PC-3 (cell line): ENCODE results near the gene GJD3. TPM values are rescaled to one million over a fixed set of nuclear protein-coding genes. Genes with fewer than 3 reads are reported as not detected.

ENCODE experiments used
- ATAC-seq: fragments of 200-7000 bp; cut with Tn5 transposase; 2 replicates; pipeline ENCODE4 v1.9.1; 2020; ENCODE audit warnings: mild to moderate bottlenecking, moderate library complexity
- BruUV-seq: library from RNA; stranded (reverse); fragments of 400-500 nt; replicated peaks from 2 replicates; lab custom pipeline; 2021; lab: Mats Ljungman, UMichigan
- CTCF ChIA-PET: fragments of 300-600 bp; sonication (Branson Sonifier 250); formaldehyde crosslinking; loops from one replicate; lab custom pipeline; 2022; ENCODE audit warnings: antibody characterized with exemption; lab: Charles Lee
- POLR2A ChIA-PET: fragments of 300-600 bp; sonication (Branson Sonifier 250); formaldehyde crosslinking; loops from one replicate; lab custom pipeline; 2022; ENCODE audit warnings: antibody characterized with exemption; ENCODE audit not compliant: unreplicated experiment; lab: Charles Lee
- DNase-seq: peaks from one replicate; pipeline ENCODE4 v3.0.0-alpha.2; 2015
- H2AFZ ChIP-seq: fragments of 300-600 bp; sonication (generic); 2 replicates; pipeline ENCODE4 v1.6.0; 2016; ENCODE audit warnings: antibody characterized with exemption, low read length
- H3F3A ChIP-seq: fragments of 300-600 bp; sonication (generic); one replicate; pipeline ENCODE4 v1.6.0; 2017; ENCODE audit warnings: antibody characterized with exemption, low read length, control low read depth, mild to moderate bottlenecking; ENCODE audit not compliant: unreplicated experiment
- H3K27ac ChIP-seq: fragments of 300-600 bp; sonication (generic); 2 replicates; pipeline ENCODE4 v1.5.1; 2016; ENCODE audit warnings: mild to moderate bottlenecking, low read length
- H3K27me3 ChIP-seq: fragments of 300-600 bp; sonication (generic); 2 replicates; pipeline ENCODE4 v1.6.1; 2016; ENCODE audit warnings: low read length, mixed read lengths
- H3K36me3 ChIP-seq: fragments of 300-600 bp; sonication (generic); 2 replicates; pipeline ENCODE4 v1.6.1; 2016; ENCODE audit warnings: low read depth, mixed run types, low read length, mixed read lengths
- H3K4me1 ChIP-seq: fragments of 300-600 bp; sonication (generic); 2 replicates; pipeline ENCODE4 v1.5.1; 2016; ENCODE audit warnings: low read length; ENCODE audit not compliant: insufficient read depth
- H3K4me2 ChIP-seq: fragments of 300-600 bp; sonication (generic); 2 replicates; pipeline ENCODE4 v1.6.0; 2016; ENCODE audit warnings: low read length
- H3K4me3 ChIP-seq: fragments of 300-600 bp; sonication (generic); 2 replicates; pipeline ENCODE4 v1.5.1; 2016; ENCODE audit warnings: mild to moderate bottlenecking, low read length, mixed read lengths
- H3K79me2 ChIP-seq: fragments of 300-600 bp; sonication (generic); 2 replicates; pipeline ENCODE4 v1.6.1; 2017; ENCODE audit warnings: low read length, mixed read lengths
- H3K9ac ChIP-seq: fragments of 300-600 bp; sonication (generic); 2 replicates; pipeline ENCODE4 v1.6.0; 2016; ENCODE audit warnings: mild to moderate bottlenecking, low read length
- H3K9me2 ChIP-seq: fragments of 300-600 bp; sonication (generic); replicated peaks from 2 replicates; pipeline ENCODE4 v1.6.1; 2016; ENCODE audit warnings: mixed run types, low read length, mixed read lengths
- H3K9me3 ChIP-seq: fragments of 300-600 bp; sonication (generic); 2 replicates; pipeline ENCODE4 v1.6.1; 2016; ENCODE audit warnings: low read length, mixed read lengths
- H4K20me1 ChIP-seq: fragments of 300-600 bp; sonication (generic); 2 replicates; pipeline ENCODE4 v1.6.1; 2016; ENCODE audit warnings: low read length, mixed read lengths
- EZH2 ChIP-seq: fragments of 300-600 bp; sonication (generic); IDR thresholded peaks from one replicate; pipeline ENCODE4 v1.6.1; 2017; ENCODE audit warnings: antibody characterized with exemption, mild to moderate bottlenecking, low read length; ENCODE audit not compliant: unreplicated experiment
- EZH2phosphoT487 ChIP-seq: fragments of 300-600 bp; sonication (generic); IDR thresholded peaks from 2 replicates; pipeline ENCODE4 v1.6.1; 2018; ENCODE audit warnings: mild to moderate bottlenecking, antibody characterized with exemption, low read length, borderline replicate concordance
- intact Hi-C: fragments of 100-400 bp; cut with micrococcal nuclease; formaldehyde crosslinking; loops from 2 replicates; pipeline ENCODE4 v1.9.0; 2023
- total RNA-seq: library from RNA; depleted of rRNA; stranded (reverse); fragments of >200 nt; gene quantifications from 2 replicates; pipeline ENCODE4 v1.2.3, GENCODE V29; 2014
- TF ChIP-seq, protein P1 (sequence below): fragments of 300-600 bp; sonication (generic); conservative IDR thresholded peaks from 2 replicates; pipeline ENCODE4 v1.5.1; 2017; ENCODE audit warnings: antibody characterized with exemption, low read depth, mild to moderate bottlenecking, low read length

Gene GJD3
- total RNA-seq, 1 experiment from 2014 or later = not detected

DNA sequence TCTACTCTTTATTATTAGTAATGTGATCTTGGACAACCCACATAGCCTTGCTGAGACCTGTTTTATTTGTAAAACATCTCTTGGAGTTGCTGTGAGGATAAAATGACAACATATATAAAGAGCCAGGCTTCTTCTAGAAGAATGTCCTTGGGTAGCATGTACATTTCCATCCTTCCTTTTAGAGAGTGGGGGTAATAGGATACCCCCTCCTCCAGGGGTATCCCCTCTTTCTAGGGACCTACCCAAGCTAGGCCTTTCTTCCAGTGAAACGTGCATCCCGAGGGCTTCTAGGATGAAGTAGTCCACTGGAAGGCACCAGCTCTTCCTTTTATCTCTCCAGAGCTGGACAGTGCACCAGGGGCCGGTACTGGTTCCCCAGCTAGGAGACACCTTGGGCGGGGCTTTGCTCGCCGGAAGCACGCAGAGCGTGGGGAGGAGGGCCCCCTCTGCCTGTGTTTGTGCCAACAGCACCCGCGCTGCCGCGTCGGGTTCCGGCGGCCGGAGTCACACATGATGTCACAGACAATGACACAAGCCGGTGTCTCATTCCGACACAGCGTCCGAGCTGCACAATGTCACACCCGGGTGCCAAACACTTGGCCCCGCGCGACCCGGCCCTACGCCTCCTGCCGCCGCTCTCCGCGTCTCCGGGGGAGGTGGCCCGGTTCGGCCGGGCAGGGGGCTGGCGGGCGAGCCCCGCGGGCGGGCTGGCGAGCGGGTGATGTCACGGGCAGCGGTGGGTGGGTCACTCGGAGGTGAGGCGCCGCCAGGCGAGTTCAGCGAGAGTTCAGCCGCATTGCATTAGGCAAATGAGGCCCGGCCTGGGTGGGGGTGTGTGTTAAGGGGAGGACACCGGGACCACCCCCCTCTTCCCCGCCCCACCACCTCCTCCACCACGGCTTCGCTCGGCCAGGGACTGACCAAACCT lies 23.4 kb downstream of the GJD3 start:
- Histone ChIP-seq H3F3A (no peaks in the 10 kb centered on the region), H3K36me3 (no peaks in the 10 kb centered on the region), H3K27ac (peak overlapping the region; percentile 61), H3K9ac (peak overlapping the region; percentile 71), H3K9me3 (no peaks in the 10 kb centered on the region), H3K4me2 (peak overlapping the region; percentile 90), H3K9me2 (no peaks in the 10 kb centered on the region), H3K27me3 (no peaks in the 10 kb centered on the region), H2AFZ (peak overlapping the region; percentile 69; the same call in 1 of the 2 replicates), H3K4me3 (peak overlapping the region; percentile 78), H3K79me2 (peaks cover 7% of the 10 kb centered on the region; the same call in 1 of the 2 replicates), H3K4me1 (peaks cover 7% of the 10 kb centered on the region), H4K20me1 (no peaks in the 10 kb centered on the region)
- TF ChIP-seq EZH2 (no peak), EZH2phosphoT487 (no peak)
- TF ChIP-seq, protein P1, sequence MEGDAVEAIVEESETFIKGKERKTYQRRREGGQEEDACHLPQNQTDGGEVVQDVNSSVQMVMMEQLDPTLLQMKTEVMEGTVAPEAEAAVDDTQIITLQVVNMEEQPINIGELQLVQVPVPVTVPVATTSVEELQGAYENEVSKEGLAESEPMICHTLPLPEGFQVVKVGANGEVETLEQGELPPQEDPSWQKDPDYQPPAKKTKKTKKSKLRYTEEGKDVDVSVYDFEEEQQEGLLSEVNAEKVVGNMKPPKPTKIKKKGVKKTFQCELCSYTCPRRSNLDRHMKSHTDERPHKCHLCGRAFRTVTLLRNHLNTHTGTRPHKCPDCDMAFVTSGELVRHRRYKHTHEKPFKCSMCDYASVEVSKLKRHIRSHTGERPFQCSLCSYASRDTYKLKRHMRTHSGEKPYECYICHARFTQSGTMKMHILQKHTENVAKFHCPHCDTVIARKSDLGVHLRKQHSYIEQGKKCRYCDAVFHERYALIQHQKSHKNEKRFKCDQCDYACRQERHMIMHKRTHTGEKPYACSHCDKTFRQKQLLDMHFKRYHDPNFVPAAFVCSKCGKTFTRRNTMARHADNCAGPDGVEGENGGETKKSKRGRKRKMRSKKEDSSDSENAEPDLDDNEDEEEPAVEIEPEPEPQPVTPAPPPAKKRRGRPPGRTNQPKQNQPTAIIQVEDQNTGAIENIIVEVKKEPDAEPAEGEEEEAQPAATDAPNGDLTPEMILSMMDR = no peak
- POLR2A ChIA-PET = interaction anchor here (0.6 kb wide), 1 partner anchor 22 kb away, joined by 3 read pairs; no protein-coding TSS in a partner anchor
- ATAC-seq (peak; percentile 73), DNase-seq (peak; percentile 74)
- CTCF ChIA-PET = no interaction called here
- BruUV-seq = TSS peak; percentile 55
- intact Hi-C loops = loop anchor here (2.0 to 5.0 kb wide), 2 partner anchors 24 to 39 kb away; no protein-coding TSS in a partner anchor

DNA sequence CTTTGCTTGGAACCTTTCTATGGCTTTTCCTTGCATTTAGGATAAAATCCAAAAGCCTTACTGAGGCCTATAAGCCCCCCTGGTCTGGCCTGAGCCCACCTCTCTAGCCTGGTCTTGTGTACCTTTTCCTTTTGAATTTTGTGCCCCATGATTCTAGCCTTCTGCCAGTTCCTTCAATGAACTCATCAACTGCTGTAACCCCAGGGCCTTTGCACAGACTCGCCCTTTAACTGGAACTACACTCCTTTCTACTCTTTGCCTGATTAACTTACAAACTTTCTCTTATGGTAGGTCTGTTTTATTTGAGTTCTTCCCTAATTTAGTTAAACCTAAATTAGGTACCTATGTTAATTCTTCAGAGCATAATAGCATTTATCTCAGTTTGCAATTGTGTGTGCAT lies 24.2 kb downstream of the GJD3 start:
- ChIA-PET CTCF (no interaction called here), POLR2A (no interaction called here)
- BruUV-seq = no TSS peak
- no peak overlapping the region for H3K9ac ChIP-seq
- DNase-seq (no peak), ATAC-seq (no peak)
- H3K36me3 ChIP-seq = no peaks in the 10 kb centered on the region
- H3K9me3 ChIP-seq = no peaks in the 10 kb centered on the region
- no peaks in the 10 kb centered on the region for H3K27me3 ChIP-seq
- no peaks in the 10 kb centered on the region for H4K20me1 ChIP-seq
- no peak overlapping the region for H2AFZ ChIP-seq
- peaks cover 8% of the 10 kb centered on the region for H3K4me1 ChIP-seq
- intact Hi-C loops = loop anchor here (2.0 to 5.0 kb wide), 2 partner anchors 24 to 38 kb away; no protein-coding TSS in a partner anchor
- no peak overlapping the region for H3K4me3 ChIP-seq
- H3K27ac ChIP-seq = peak overlapping the region; percentile 28; the same call in 1 of the 2 replicates
- peaks cover 10% of the 10 kb centered on the region; the same call in 1 of the 2 replicates for H3K79me2 ChIP-seq
- TF ChIP-seq, protein P1 = no peak
- no peak for TF ChIP-seq EZH2phosphoT487
- TF ChIP-seq EZH2 = no peak
- H3K4me2 ChIP-seq = peak overlapping the region; percentile 90; the same call in 1 of the 2 replicates
- no peaks in the 10 kb centered on the region for H3F3A ChIP-seq
- H3K9me2 ChIP-seq = no peaks in the 10 kb centered on the region
